RWPE2 (cell line): ENCODE results near the gene MELTF.

Source experiments
- ATAC-seq: fragments of 200-7000 bp; cut with Tn5 transposase; 3 replicates; pipeline ENCODE4 v1.9.1; 2021; ENCODE audit warnings: low read depth
- DNase-seq: peaks from one replicate; pipeline ENCODE4 v3.0.0-alpha.2; 2020; ENCODE audit warnings: low spot score
- H3K27ac ChIP-seq: fragments of 450-650 bp; 2 replicates; pipeline ENCODE4 v1.5.1; 2017; ENCODE audit warnings: mild to moderate bottlenecking; ENCODE audit not compliant: poor library complexity, severe bottlenecking
- H3K27me3 ChIP-seq: fragments of 250-450 bp; sonication (Bioruptor Pico); 2 replicates; pipeline ENCODE4 v1.5.1; 2021; ENCODE audit warnings: mild to moderate bottlenecking, moderate library complexity; ENCODE audit not compliant: insufficient read depth, poor library complexity, severe bottlenecking
- H3K36me3 ChIP-seq: fragments of 250-450 bp; sonication (Bioruptor Pico); 2 replicates; pipeline ENCODE4 v1.5.1; 2020; ENCODE audit warnings: low read depth, mild to moderate bottlenecking, moderate library complexity
- H3K4me1 ChIP-seq: fragments of 250-450 bp; sonication (Bioruptor Pico); 2 replicates; pipeline ENCODE4 v1.5.1; 2021; ENCODE audit warnings: mild to moderate bottlenecking, moderate library complexity; ENCODE audit not compliant: insufficient read depth, poor library complexity, severe bottlenecking
- H3K4me3 ChIP-seq: fragments of 250-450 bp; sonication (Bioruptor Pico); 2 replicates; pipeline ENCODE4 v1.5.1; 2021; ENCODE audit warnings: mild to moderate bottlenecking, moderate library complexity; ENCODE audit not compliant: severe bottlenecking
- H3K9me3 ChIP-seq: fragments of 250-450 bp; sonication (Bioruptor Pico); 2 replicates; pipeline ENCODE4 v1.5.1; 2021; ENCODE audit warnings: mild to moderate bottlenecking, moderate library complexity; ENCODE audit not compliant: severe bottlenecking
- TF ChIP-seq, protein P1 (sequence below): fragments of 450-650 bp; IDR thresholded peaks from one replicate; pipeline ENCODE4 v1.5.1; 2017; ENCODE audit warnings: mild to moderate bottlenecking, moderate library complexity; ENCODE audit not compliant: poor library complexity, severe bottlenecking

Gene MELTF

GRCh38 chr3:196963631-196963953 lies 66.0 kb downstream of the MELTF start:
- Histone ChIP-seq H3K27ac (no peak overlapping the region), H3K4me3 (no peak overlapping the region)

GRCh38 chr3:196962930-196963630 lies 66.5 kb downstream of the MELTF start:
- TF ChIP-seq, protein P1, sequence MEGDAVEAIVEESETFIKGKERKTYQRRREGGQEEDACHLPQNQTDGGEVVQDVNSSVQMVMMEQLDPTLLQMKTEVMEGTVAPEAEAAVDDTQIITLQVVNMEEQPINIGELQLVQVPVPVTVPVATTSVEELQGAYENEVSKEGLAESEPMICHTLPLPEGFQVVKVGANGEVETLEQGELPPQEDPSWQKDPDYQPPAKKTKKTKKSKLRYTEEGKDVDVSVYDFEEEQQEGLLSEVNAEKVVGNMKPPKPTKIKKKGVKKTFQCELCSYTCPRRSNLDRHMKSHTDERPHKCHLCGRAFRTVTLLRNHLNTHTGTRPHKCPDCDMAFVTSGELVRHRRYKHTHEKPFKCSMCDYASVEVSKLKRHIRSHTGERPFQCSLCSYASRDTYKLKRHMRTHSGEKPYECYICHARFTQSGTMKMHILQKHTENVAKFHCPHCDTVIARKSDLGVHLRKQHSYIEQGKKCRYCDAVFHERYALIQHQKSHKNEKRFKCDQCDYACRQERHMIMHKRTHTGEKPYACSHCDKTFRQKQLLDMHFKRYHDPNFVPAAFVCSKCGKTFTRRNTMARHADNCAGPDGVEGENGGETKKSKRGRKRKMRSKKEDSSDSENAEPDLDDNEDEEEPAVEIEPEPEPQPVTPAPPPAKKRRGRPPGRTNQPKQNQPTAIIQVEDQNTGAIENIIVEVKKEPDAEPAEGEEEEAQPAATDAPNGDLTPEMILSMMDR: no peak
- no peaks in the 10 kb centered on the region for H3K9me3 ChIP-seq
- no peaks in the 10 kb centered on the region; the same call in 1 of the 2 replicates for H3K36me3 ChIP-seq
- DNase-seq (no peak), ATAC-seq (no peak)
- H3K27me3 ChIP-seq: no peaks in the 10 kb centered on the region
- H3K27ac ChIP-seq: no peak overlapping the region
- H3K4me1 ChIP-seq: no peaks in the 10 kb centered on the region
- H3K4me3 ChIP-seq: no peak overlapping the region

More at GRCh38 chr3:196963631-196963953, 66.0 kb downstream of the MELTF start:
- H3K9me3 ChIP-seq: no peaks in the 10 kb centered on the region
- DNase-seq (no peak), ATAC-seq (no peak)
- TF ChIP-seq, protein P1: no peak
- H3K27me3 ChIP-seq: no peaks in the 10 kb centered on the region
- no peaks in the 10 kb centered on the region; the same call in 1 of the 2 replicates for H3K36me3 ChIP-seq
- no peaks in the 10 kb centered on the region for H3K4me1 ChIP-seq

GRCh38 chr3:196962108-196962929 lies 67.3 kb downstream of the MELTF start:
- no peaks in the 10 kb centered on the region; the same call in 1 of the 2 replicates for H3K36me3 ChIP-seq
- H3K27me3 ChIP-seq: no peaks in the 10 kb centered on the region
- H3K27ac ChIP-seq: no peak overlapping the region
- ATAC-seq: no peak
- H3K9me3 ChIP-seq: no peaks in the 10 kb centered on the region
- TF ChIP-seq, protein P1: no peak
- no peak overlapping the region for H3K4me3 ChIP-seq
- no peak for DNase-seq
- H3K4me1 ChIP-seq: no peaks in the 10 kb centered on the region

- Histone ChIP-seq H3K4me1 (no peaks in the 10 kb centered on the region), H3K36me3 (no peaks in the 10 kb centered on the region), H3K9me3 (no peaks in the 10 kb centered on the region), H3K27me3 (no peaks in the 10 kb centered on the region), H3K27ac (no peak overlapping the region), H3K4me3 (no peak overlapping the region)
- DNase-seq (no peak), ATAC-seq (no peak)
- TF ChIP-seq, protein P1: no peak
Observed at GRCh38 chr3:196954832-196955231, 74.8 kb downstream of the MELTF start.
